ENCODE results near the gene CNIH1.
"Not testable (repeated sequence)": the region's sequence is repeated elsewhere in the genome, so short reads cannot be mapped to it uniquely, and the experiment has no call there.

Gene CNIH1

GRCh38 chr14:54381821-54382220, 59.4 kb downstream of the CNIH1 start:
- no peak for DNase-seq (ENCODE audit: low spot score)

GRCh38 chr14:54380558-54380957, 60.6 kb downstream of the CNIH1 start:
- DNase-seq (ENCODE audit: low spot score): not testable (repeated sequence)

- not testable (repeated sequence) for DNase-seq (ENCODE audit: low spot score)
These were observed 62.3 kb downstream of the CNIH1 start for GRCh38 chr14:54378893-54379292.

GRCh38 chr14:54377501-54377900, 63.7 kb downstream of the CNIH1 start:
- no peak for DNase-seq (ENCODE audit: low spot score)

- DNase-seq (ENCODE audit: low spot score): no peak
These were observed 66.9 kb downstream of the CNIH1 start for GRCh38 chr14:54374117-54374884.
